NCI-H460 (cell line): Measurements from ENCODE around the gene CDYL2. TPM values are rescaled to one million over a fixed set of nuclear protein-coding genes. Genes with fewer than 3 reads are reported as not detected.
"Not testable (repeated sequence)": the region's sequence is repeated elsewhere in the genome, so short reads cannot be mapped to it uniquely, and the experiment has no call there.

Experiments
- DNase-seq: peaks from one replicate; pipeline ENCODE4 v3.0.0-alpha.2; 2016; ENCODE audit warnings: low read depth; ENCODE audit errors: extremely low read depth
- total RNA-seq: library from RNA; depleted of rRNA; stranded (reverse); fragments of >200 nt; shearing (Covaris generic); gene quantifications from 2 replicates; pipeline ENCODE4 v1.2.3, GENCODE V29; 2014

CDYL2 gene
- total RNA-seq, 1 experiment from 2014 or later: 0.25 TPM

DNA sequence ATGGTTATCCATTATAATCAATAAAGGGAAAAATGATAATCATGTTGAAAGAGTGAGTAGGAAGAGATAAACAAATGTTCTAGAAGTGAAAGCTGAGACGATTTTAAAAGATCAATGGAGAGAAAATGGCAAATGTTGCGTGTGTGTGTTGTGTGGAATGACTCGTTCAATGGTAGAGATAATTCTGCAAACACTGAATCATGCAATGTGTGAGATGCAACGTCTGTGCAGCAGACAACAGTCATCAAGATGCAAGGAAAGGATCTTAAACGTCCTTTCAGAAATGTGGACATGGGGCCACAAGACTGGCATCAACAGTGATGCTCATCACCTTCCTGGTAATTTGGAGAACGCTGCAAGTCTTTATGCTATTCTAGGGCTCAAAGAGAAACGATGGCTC is 124.4 kb downstream of the CDYL2 start:
- DNase-seq: no peak

DNA sequence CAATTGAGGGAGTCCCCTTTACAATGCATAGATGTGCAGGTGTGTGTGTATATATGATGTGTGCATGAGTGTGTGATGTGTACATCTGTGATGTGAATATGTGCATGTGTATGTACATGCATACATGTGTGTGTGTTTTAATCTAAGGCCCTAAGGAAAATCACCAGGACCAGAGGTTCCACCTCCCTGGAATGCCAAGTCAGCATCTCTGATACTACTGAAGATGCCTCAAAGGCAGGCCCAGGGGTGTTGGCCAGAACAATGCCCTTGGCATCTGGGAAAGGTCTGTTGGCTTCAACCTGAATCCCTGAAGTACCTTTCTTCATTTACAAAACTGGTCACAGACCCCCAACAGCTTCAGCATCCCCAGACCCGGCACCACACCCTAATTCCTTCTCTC is 129.5 kb downstream of the CDYL2 start:
- no peak for DNase-seq

DNA sequence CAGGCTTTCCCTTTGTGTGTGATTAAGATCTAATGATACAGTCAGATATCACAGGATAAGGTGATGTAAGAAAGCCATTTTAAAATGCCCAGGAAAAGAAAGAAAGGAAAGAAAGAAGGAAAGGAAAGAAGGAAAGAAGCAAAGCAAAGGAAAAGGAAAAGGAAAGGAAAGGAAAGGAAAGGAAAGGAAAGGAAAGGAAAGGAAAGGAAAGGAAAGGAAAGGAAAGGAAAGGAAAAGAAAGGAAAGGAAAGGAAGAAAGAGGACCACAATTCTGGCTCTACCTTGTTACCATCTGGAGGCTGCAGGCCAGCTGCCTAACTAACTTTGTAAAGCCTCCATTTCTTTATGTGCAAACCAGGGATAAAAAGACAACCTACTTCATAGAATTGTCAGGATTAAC is 132.0 kb downstream of the CDYL2 start:
- DNase-seq: no peak

DNA sequence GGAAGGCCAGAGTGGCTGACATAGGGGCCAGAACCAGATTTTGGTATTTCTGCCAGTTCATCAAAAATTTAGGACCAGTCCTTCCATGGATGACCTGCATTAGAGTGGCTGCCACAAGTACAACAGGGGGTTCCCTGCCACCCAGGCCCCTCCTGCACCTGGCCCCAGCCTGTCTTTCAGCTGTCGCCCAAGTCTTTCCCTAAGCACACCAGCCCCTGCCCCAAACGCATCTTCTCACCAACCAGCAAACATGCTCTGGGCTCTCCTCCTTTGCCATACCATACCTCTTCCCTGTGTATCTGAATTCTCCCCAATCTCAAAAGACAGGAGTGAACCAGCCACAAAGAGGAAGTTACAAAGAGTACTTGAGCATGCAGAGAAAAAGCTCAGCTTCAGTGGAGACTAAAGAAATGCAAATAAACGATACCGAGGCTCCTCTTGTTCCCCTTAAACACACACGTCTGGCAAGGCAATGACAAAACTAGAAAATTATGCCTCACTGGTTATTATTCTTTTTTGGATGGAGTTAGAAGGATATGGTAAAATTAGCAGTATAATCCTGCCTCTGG is 133.0 kb downstream of the CDYL2 start:
- DNase-seq: no peak

DNA sequence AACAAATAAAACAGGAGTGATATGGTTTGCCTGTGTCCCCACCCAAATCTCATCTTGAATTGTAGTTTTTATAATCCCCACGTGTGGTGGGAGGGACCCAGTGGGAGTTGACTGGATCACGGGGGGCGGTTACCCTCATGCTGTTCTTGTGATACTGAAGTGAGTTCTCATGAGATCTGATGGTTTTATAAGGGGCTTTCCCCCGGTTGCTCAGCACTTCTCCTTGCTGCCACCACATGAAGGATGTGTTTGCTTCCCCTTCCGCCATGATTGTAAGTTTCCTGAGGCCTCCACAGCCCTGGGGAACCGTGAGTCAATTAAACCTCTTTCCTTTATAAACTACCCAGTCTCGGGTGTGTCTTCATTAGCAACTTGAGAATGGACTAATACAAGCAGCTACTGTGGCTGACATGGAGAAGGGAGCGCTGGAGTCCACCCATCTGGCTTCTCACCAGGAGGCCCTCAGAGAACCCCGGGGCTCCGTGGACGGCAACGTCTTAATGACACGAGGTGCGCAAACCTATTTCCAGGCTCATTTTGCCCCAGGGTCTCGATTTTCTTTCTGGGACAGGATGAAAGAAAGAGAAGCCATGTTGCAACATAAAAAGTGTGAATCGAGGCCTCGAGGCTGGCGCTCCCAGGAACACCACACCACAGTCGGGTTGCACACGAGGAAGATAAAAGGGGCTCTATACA is 134.1 kb downstream of the CDYL2 start:
- DNase-seq: no peak

DNA sequence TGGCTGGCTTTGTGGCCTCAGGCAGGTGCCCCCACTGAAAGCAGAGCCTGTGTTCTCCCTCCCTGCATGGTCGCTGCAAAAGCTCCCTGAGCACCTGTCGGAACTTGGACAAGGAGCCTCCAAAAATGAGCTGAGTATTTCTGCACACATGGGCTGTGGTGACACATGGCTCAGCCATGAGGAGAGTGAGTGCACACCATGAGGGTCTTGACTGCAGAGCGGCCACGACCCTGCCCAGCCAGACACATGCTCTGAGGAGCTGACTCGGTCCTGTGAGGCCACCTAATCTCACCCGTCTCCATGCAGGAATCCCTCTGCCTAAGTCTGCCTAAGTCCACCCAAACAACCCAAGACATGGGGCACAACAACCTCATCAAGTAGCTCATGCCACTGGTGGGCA is 134.7 kb downstream of the CDYL2 start:
- DNase-seq: no peak

DNA sequence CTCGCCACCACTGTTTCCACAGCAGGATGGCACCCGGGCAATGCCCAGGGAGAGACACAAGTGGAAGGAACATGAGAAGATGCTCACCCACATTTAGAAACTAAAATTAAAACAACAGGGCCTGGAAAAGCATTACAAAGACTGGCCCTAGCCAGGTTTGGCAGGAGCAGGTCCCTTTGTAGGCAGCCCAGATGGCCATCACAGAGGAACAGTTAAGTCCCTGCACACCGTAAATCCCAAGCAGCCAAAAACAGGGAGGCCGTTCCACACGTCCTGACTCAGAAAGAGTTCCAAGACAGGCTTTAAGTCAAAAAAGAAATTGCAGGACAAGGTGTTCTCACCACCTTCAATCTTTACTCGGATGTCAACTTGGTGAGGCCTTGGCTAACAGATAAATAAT is 136.5 kb downstream of the CDYL2 start:
- DNase-seq: no peak

DNA sequence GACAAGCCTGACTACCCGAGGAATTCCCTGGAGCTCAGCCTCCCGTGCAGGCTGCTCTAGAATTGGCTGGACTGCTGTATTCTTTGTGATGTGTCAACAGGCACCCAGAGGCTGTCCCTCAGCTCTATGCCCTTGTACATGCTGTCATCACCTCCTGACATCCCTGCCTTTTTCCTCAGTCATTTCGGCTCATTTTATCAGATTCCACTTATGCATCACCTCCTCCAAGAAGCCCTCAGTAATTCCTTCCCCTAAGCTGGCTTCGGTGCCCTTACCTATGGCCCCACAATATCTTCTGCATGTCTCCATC is 137.2 kb downstream of the CDYL2 start:
- no peak for DNase-seq

DNA sequence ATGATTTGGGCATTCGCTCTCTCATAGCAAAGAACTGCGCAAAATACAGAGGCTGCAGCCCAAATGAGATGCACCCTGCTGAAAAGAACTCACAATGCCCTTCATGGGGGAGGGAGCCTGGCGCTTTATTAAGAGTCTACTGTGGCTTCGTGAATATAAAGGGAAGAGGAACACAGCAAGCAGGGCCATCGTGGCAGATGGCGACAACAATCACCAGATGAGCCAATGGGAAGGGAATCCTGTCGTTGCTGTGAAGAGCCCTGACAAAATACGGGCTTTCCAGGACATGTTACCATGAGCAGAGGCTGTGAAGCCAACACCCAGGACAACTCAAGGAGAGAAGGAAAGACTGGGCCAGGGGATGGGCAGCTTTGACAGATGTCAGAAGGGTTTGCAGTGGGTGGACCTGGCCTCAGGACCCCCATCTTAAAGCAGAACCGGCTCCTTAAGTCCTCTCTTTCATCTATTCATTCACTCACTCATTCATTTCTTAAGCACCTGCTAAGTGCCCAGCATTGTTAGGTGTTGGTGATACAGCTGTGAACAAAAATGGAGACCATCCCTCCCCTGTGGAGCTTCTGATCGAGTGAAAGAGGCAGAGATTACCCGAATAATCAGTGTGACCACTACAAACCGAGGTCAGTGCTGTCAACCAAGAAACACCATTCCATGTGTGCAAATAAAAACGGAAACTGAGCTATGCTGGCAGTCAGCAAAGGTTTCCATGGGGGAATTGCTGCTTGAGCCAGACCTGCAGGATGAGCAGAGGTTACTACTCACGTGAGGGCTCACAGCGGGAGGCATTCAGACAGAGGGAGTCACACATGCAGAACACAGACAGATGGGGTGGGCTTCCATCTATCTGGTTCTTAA is 137.8 kb downstream of the CDYL2 start:
- DNase-seq: no peak

DNA sequence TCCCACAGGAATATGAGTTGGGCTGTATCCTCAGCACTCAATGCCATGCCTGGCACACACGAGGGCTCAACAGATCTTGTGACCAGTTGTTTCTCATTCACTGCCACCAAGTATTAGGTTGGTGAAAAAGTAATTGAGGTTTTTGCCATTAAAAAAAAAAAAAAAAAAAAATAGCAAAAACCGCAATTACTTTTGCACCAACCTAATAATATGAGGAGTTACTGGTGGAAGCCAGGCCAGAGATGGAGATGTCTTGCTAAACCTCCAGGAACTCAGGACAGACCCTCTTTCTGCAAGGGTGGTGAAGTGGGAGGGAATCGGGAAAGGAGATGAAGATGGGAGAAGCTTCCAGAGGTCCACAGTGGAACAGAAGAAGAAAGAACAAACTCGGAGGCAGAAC is 139.0 kb downstream of the CDYL2 start:
- DNase-seq: no peak

DNA sequence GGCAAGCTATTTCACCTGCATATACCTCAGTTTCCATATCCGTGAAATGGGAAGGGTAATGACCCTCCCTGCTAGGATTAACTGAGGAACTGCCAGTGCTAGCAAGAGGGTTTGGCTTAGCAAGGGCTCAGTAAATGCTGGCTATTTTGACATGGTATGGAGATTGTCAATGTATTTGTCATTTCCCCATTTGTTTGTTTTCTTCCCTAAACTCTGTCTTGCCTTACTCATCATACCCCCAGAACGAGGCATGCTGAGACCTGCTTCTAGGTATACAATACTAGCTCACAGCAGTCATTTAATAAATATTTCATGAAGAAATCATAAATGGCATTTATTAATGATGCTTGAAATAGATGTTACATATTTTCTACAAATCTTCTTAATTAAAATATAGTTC is 139.6 kb downstream of the CDYL2 start:
- DNase-seq: no peak

DNA sequence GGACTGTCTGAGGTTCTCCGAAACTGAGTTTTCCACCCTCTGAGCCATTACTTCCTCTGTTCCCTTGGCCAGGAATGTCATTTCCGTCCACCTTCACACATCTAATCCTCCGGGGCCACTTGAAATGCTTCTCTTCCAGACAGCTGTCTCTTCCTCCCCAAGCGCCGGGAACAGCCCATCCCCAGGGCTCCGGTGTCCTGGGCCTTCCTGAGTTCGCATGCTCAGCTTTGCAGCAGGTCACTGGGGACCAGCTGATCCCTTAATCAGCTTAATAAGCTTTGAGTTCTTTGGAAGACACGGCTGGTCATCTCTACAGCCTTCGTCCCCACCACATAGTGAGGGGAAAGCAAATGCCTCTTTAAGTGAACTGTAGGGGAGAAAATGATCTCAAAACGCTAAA is 140.2 kb downstream of the CDYL2 start:
- DNase-seq: no peak

DNA sequence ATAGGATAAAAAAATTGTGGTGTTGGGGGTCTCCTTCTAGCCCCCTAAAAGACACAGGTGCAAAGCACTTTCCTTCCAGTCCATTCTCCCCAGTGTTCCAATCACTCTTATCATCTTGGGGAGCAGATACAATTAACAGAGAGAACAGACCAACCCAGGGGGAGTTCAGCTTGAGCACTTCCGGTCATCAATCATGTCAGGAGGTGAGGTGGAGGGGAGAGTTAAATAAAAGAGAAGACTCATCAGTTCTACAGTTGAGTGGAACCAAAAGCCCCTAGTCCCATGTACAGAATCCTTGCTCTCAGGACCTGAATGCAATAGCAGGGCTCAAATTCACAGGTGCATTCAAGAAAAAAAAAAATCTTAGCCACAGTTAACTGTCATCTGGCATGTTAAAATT is 141.3 kb downstream of the CDYL2 start:
- no peak for DNase-seq

DNA sequence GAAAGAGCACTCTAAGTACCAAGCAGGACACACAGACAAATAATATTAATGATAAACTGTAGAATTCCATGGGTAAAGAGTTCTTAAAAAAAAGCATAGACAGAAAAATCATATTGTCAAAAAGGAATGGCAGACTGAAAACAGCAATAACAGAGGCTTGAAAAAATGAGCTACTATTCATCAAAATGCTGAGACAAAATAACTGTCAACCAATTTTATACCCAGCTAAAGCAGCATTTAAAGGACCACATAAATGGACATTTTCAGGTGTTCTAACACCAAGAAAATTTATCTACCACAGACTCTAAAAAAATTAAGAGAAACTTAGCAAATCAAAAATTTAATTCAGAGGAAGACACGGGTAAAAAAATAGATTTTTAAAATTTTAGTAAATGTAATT is 144.5 kb downstream of the CDYL2 start:
- no peak for DNase-seq

DNA sequence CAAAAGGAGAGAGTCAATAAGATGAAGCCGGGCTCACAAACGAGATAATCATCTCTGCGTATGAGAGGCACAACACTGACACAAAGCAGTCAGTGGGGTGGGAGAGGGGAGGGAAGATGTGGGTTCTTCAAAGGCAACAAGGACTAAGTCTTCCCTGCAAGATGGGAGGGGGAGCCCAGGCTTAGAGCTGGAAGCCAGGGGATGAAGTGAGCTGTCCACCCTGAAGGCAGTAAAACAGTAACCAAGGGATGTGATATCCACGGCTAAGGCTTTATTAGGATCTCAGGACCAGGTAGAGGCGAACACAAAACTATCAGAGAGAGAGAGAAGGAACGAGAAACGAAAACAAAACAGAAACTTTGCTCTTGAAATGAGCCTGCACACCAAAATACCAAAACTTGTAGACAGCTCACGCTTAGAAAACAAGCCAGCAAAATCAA is 147.7 kb downstream of the CDYL2 start:
- DNase-seq: no peak

DNA sequence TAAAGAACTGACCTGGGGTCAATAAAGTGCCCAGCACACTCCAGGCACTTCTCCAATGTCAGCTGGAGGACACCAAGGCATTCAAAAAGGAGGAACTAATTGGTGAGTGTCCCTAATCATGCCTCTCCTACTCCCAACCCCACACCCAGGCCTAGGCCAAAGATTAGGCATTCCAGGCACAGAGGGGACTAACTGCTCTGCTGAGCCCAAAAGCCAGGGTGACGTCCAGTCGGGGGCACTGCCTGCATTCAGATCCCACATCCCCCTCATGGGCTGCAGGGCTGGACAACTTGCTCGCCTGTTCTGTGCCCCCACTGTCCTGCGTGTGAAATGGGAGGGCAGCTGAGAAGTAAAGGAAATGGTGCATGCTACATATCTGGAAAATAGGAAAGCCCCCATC is 148.2 kb downstream of the CDYL2 start:
- no peak for DNase-seq

DNA sequence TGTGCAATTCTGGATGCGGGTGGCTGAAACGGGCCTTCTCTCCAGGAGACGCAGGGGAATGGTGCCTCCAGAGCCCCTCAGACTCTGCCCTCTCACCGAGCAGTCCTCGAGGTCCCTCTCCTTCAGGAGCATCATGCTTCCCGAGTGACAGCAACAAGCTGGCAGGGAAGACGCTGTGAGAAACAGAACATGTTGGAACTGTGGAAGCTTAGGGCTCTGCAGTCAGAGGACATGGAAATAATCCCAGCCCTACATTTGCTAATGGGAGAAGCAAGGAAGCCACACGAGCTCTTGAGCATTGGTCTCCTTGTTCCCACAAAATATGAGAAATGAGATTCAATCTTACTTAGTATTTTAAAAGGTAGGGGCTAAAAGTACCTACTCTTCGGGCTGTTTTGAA is 148.6 kb downstream of the CDYL2 start:
- DNase-seq: no peak

DNA sequence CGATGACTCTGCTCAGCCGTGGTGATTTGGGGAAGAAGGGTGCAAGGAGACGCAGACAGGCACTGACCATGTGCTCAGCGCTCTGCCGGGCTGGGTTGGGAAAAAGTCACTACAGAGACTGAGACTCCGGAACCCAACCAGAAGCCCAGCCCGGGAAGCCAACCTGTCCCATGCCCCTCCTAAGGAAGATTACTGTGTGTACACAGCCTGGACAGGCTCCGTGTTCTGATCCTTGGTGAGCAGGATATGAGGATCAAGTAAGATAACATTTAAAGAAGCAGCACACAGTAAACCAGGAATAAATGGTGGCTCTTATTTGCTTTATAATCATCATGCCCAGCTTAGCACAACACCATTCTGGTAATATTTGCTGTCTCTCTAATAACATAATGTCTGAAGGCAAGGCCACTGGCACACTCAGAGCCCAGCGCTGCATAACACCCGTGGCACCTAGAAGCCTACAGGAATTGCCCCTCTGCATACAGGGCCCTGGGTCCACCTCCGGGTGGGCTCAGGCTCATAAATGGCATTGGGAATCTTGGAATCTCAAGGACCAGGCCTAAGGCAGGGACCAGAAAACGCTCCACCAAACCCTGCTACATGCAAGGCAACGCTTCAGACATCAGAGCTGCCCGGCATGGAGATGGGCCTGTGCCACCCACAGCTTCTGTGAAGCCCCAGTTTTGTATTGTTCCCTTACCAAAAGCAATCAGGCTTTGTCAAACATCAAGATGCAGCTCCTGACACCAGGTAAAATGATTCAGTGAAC is 150.1 kb downstream of the CDYL2 start:
- no peak for DNase-seq

DNA sequence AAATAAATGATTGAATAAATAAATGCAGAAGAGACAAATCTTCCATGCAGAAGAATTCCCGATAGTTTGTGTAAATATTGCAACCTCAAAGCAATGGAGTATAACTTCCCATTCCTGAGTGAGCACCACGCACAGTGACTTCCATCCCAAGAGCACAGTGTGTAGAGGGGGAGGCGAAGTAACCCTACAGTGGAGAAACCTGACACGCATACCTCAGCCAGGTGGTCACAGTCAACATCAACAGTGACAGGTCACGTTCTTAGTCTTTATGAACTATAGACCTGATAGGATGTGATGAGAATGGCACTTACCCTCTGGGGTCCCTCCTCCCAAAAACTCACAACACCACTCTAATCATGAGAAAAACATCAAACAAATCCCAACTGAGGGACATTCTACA is 152.0 kb downstream of the CDYL2 start:
- DNase-seq: no peak

DNA sequence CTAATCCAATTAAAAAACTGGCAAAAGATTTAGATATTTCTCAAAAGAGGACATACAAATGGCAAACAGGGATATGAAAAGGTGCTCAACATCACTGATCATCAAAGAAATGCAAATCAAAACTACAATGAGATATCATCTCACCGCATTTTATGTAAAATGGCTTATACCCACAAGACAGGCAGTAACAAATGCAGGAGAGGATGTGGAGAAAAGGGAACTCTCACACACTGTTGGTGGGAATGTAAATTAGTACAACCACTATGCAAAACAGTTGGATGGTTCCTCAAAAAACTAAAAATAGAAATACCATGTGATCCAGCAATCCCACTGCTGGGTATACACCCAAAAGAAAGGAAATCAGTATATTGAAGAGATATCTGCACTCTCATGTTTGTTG is 154.1 kb downstream of the CDYL2 start:
- not testable (repeated sequence) for DNase-seq

DNA sequence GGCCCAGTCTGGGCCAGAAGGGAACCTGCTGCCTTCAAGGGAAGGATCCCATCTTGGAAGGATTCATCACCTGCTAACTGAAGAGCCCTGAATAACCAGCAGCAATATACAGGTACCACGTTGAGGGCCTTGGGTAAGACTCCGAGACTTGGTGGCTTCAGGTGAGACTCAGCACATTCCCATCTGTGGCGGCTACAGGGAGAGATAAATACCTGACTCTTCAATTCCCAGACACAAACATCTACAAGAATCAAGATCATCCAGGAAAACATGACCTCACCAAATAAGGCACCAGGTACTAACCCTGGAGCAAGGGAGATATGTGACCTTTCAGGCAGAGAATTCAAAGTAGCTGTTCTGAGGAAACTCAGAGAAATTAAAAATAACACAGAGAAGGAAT is 164.1 kb downstream of the CDYL2 start:
- DNase-seq: no peak
